ENCODE measurements around the gene TKTL2.

Gene TKTL2, protein sequence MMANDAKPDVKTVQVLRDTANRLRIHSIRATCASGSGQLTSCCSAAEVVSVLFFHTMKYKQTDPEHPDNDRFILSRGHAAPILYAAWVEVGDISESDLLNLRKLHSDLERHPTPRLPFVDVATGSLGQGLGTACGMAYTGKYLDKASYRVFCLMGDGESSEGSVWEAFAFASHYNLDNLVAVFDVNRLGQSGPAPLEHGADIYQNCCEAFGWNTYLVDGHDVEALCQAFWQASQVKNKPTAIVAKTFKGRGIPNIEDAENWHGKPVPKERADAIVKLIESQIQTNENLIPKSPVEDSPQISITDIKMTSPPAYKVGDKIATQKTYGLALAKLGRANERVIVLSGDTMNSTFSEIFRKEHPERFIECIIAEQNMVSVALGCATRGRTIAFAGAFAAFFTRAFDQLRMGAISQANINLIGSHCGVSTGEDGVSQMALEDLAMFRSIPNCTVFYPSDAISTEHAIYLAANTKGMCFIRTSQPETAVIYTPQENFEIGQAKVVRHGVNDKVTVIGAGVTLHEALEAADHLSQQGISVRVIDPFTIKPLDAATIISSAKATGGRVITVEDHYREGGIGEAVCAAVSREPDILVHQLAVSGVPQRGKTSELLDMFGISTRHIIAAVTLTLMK

DNA sequence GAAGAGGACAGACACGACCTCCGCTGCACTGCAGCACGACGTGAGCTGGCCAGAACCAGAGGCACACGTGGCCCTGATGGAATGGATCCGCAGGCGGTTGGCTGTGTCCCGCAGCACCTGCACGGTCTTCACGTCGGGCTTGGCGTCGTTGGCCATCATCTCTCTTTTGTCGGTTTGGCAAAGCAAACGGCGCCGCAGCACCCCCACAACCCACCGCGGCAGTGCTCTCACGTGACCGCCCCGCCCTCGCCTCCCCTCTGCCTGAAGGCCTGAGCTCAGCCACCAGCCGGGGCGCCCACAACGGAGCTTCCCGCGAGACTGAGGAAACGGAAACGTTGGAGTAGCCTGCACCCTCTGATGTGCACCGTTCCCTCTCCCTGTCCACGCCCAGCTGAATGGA lies at the start of gene TKTL2:
Gene TKTL2, minus strand, starts transcription at position 179 of the 400 bp plus-strand sequence. Its CDS starts 20 bp downstream, at position 159.
- DNase-seq = no peak

DNA sequence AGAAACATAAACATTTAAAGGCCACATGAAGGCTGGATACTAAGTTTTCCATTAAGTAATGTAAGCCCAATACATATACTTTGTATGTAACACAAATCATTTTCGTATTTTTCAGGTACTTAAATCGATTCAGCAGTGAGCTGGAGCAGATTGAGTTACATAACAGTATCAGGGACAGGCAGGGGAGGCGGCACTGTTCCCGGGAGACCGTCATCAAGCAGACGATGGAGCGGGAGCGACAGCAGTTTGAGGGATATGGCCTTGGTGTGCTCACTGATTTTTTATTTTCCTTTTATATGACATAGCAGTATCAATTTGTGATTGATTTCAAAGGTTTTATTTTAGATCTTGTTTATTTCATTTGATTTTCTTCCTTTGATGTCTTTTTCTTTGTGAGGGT lies 41.6 kb upstream of the TKTL2 start:
- no peak for DNase-seq

DNA sequence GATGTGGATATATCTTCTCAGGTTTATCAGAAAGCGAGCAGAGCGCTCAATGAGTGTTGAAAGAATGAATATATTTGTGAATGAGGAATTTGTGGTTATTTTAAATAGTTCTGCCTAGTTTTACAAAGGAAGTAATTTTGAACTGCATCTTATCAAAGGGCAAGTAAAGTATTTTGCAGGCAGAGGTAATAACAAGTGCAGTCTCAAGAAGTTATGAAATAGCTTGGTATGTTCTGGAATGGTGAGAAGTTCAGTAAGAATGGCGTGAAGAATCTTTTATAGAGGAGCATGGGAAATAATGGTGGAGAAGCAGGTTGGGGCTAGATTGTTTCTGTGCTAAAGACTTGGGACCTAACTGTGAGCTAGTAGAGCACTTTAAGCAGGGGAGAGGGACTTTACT lies 31.8 kb upstream of the TKTL2 start:
- DNase-seq = no peak

DNA sequence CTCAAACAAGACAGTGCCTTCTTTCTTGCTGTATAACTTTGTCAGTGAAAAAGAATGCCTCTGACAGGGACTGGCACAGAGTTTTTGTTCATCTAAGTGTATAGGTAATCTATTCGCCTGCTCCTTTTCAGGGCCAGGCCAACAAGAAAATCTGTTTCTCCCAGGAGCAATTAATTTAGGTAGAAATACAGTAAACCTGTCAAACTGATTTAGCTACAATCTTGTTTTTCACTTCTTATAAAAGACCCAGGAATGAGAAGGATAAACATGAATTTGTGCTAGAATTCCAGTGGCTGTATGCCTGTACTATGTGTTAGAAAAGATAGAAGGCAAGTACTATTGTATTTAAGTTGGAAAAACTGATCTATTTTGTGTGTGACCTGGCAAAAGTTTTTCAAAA lies 27.0 kb upstream of the TKTL2 start:
- DNase-seq = no peak

DNA sequence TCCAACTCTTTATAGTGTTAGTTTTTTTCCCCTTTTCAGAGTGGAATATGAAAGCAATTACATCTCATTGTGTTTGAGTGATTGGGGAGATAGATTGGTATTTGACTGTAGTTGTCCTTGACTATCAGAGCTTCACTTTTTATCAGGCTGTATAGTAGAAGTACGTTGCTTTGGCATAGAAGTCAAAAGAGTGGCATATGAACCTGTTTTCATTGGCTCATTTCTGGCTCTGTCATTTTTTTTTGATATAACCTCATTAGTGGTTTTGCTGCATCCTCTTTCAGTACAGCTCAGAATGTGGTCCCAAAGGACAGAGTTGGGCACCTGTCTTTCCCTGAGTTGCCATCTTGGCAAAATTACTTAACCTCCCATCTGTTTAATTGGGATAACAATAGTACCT lies 22.3 kb upstream of the TKTL2 start:
- no peak for DNase-seq

DNA sequence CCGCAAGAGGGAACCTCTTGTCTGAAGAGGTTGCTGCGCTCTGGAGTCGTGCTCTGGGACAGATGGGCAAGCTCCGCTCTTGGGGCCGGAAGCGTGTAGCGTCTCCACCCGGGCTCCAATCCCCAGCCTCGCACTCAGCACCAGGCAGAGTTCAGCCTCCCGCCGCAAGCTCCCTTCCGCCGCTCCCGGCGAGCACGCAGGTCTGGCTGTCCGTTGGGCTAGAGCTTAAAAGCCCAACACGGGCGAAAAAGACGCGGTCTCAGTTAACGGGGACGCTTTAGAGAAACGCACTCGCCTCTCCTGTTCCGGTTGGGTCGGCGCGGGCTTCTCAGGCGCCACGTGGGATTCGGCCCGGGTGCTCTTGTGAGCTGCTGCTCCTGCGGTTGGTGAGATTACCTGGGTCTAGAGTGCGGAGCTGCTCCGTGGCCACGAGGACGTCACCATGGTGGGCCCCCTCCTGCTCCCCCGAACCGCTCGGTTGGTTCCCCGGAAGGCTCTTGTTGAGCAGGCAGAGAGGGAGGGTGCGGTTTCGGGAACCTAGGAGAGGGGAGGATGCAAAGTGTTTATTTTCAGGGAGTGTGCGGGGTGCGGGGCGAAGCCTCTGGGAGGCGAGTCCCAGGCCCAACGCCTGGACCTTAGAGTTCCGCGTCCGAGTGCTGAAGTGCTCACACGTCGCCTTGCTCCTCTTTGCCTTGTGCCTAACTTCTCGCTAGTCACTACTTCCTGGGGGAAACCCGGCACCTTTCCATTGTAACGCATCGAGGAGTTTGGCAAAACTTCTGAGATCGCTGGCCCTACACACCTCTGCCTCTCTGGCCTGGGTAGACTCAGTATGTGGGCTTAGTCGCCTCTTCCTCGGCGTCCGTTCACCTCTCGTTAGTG lies 21.0 kb upstream of the TKTL2 start, which contains the start of gene TMA16:
Gene TMA16, plus strand, starts transcription at position 331 of the 882 bp plus-strand sequence. Its CDS starts 112 bp downstream, at position 443.
- DNase-seq = peak; percentile 62 to 76

DNA sequence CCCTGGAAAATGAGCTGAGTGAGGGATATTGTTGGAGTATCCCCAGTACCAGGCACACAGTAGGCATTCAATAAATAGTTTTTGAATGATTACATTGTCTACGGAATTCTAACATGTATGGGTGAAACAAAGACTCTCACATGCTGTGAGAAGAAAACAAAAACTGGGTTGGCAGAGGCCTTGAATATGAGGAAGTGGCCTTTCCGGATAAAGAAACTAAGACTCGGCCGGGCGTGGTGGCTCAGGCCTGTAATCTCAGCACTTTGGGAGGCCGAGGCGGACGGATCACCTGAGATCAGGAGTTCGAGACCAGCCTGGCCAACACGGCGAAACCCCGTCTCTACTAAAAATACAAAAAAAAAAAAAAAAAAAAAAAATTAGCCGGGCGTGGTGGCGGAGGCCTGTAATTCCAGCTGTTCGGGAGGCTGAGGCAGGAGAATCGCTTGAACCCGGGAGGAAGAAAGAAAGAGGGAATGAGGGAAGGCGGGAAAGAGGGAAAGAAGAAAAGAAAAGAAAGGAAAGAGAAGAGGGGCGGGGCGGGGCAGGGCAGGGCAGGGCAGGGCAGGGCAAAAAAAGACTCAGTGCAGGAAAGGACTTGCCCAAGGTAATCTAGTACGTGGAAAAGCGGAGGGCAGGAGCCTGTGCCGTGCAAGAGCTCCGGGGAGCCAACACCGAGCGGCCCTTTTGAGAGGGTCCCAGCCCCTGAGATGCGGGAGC lies 20.2 kb upstream of the TKTL2 start:
- peak in 1 of 2 donors; percentile 6 for DNase-seq

DNA sequence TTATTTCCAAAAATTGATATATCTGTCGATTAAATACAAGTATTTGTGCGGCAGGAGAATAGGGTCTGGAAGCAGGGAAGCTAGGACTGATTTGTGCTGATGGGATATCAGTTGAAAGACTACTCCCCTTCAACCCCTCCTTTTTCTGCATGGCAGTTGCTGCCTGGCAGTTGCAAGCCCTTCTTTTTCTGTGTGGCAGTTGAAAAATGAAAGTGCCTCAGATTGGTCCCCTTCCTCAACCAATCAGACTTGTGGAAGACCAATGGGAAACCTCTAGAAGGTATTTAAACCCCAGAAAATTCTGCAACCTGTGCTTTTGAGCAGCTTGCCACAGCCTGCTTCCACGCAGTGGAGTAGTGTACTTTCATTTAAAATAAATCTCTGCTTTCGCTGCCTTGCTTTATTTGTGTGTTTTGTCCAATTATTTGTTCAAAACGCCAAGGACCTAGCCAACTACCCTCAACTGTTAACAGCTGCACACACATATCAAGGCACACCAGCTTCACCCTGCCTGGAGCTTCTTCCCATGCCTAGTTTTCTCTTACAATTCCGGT lies 19.5 kb upstream of the TKTL2 start:
- DNase-seq = no peak

DNA sequence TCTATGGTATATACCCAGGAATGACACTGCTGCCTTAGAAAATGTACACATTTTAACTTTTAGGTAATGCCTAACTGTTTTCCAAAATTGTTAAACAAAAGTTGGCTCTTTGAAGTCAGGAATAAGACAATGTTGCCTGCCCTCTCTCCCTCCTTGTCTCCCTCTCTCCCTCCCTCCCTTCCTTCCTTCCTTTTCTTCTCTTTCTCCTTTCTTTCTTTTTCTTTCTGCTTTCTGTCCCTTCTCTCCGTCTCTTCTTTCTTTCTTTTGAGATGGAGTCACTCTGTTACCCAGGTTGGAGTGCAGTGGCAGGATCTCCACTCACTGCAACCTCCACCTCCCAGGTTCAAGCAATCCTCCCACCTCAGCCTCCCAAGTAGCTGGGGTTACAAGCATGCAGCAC lies 16.4 kb upstream of the TKTL2 start:
- no peak for DNase-seq

DNA sequence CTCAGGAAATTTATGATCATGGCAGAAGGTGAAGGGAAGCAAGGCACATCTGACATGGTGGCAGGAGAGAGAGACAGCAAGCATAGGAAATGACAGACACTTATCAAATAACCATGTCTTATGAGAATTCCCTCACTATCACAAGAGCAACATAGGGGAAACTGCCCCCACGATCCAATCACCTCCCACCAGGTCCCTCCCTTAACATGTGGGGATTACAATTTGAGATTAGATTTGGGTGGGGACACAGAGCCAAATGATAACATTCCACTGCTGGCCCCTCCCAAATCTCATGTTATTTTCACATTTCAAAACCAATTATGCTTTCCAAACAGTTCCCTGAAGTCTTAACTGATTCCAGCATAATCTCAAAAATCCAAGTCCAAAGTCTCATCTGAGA lies 12.8 kb upstream of the TKTL2 start:
- DNase-seq = no peak

DNA sequence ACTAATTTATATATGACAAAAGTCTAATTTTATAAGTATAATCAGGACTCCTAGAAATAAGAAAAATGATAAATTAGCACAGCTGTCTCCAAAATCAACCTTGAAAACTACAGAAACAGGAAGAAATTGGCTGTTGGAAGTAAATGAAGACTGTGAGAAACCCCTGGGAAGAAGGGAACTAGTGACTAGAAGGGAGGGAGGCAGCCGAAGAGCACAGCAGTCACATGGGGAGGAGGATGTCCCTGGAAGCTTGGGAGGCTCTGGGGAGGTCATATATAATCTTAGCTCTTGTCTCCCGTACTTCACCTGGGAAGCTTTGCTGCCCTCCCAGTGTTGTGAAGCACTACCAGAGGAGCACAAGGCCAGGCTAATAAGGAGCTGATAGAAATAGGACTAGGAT lies 12.0 kb upstream of the TKTL2 start:
- no peak for DNase-seq

DNA sequence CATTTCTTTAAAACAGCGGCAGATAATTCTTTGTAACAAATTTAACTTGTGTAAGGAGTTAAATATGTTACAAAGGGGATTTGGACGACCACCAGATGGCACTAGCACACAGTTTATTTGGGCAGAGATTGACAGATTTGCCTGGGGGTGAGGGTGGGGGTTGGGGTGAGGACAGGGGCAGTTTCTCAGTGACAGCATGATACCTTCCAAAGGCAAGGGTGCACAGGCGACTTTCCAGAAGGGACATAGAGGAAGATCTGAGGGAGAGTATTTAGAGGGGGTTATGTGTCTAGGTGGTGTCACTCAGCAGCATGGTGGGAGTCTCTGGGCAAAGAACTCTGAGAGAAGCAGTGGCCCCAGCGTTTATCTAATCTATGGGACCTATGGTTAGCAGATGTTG lies 11.4 kb upstream of the TKTL2 start:
- peak; percentile 14 to 23 for DNase-seq

DNA sequence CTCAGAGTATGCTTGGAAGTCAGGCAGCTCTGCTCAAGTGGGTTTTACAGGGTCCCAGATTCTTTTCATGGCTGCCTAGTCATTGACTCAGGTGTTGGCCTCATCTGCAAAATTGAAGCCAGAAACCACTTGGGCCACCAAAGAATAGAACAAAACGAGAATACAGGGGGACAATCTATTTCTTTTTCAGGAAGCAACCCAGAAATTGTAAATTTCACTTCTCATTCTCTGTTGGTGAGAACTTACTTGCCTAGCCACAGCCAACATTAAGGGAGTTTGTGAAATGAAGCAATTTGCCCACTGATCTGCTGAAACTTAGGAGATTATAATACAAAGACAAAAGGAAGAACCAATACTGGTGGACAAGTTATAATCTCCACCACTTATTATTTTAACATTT lies 8.6 kb upstream of the TKTL2 start:
- DNase-seq = no peak

DNA sequence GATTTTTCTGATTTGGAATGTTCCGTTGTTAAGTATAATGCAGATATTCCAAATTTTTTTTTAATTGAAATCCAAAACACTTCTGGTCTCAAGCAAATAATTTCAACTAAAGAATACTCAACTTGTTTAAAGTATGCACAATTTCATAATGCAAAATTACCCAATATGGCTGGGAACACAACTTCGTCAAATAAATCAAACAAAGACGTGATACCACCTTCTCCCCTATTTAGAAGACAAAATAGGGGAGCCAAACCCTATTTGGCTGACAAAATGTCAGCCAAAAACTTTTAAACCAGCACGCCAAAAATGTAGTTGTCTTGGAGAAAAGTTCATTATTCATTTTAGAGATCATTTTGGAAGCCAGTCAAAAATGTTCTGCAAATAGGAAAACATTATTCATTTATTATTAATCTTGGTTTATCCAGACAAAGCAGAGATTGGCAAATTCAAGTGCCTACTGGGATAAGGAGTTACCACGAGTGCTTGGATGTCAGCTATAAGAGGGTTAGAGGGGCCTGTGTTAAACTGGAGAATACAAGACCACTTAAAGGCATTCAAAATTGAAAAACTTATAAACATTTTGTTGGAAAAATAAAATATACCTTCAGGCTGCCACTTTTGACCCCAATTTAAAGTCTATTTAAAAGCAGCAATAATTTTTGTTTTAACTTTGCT lies 3.3 kb upstream of the TKTL2 start:
- no peak for DNase-seq

DNA sequence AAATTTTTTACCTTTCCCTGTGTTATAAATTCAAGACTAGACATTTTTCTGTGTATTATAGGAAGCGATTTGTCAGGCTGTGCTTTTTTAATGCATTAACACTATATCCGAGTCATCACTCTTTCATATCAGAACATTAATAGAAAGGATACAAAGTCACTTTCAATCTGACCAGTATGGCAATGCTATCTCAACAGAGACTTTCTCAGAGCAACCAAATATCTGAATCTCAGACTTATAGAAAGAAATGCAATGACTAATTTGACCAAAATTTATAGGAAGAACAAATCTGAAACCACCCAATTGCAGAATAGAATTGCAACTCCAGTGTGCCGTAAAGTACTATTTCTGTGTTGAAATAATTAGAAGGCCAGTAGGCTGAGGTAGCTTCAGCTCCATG lies 473 bp upstream of the TKTL2 start:
- no peak for DNase-seq

DNA sequence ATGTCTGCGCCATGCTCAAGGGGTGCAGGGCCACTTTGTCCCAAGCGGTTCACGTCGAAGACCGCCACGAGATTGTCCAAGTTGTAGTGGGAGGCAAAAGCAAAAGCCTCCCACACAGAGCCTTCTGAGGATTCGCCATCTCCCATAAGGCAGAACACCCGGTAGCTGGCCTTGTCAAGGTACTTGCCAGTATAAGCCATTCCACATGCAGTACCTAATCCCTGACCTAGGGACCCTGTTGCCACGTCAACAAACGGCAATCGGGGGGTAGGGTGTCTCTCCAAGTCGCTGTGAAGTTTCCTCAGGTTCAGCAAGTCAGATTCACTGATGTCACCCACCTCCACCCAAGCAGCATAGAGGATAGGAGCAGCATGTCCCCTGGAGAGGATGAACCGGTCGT lies 424 bp downstream of the TKTL2 start:
- no peak for DNase-seq

DNA sequence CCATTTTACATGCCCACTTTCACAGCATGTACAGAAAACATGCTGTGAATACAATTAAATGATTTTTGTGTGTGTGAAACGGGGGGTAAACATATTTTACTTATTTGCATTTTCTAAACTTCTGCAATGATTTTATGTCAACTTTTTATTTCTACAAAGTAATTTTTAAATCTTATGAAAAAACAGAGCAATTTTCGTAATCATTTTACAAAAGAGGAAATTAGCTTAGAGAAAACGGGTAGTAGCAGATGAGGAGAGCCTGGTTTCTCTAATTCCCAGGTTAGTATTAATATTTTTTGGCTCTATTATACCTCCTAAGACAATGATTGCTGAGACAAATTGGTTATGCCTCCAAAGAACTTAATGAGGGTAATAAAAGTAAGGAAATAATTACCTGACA lies 3.2 kb downstream of the TKTL2 start:
- no peak for DNase-seq

DNA sequence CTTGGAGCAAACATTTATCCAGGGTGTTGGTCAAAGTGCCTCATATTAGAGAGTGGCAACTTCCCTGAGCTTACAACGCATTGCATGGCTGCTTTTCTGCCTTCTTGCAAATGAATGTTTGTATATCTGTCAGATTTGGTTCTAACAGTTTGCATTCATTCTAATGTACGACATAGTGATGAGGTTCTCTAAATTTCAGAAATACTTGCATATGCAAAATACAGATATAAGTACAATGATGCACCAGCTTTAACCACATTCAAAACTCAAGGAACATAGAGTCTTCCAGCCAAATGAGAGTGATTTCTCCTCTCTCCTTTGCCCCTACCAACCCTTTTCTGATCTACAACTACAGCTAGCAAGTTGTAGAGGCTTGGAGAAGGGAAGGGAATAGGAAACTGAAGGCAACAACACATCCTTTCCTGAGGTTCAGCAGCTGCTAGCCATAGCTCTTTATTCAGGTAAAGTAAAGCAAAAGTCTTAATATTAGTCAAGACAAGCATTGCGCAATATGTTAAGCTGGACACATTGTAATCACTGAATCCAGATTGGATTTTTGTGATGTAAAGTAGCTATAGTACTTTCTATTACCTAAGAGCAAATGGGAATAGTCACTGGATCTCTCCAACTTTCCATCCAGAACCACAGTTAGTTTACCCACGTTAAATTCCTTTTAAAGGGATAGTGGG lies 6.3 kb downstream of the TKTL2 start:
- no peak for DNase-seq

DNA sequence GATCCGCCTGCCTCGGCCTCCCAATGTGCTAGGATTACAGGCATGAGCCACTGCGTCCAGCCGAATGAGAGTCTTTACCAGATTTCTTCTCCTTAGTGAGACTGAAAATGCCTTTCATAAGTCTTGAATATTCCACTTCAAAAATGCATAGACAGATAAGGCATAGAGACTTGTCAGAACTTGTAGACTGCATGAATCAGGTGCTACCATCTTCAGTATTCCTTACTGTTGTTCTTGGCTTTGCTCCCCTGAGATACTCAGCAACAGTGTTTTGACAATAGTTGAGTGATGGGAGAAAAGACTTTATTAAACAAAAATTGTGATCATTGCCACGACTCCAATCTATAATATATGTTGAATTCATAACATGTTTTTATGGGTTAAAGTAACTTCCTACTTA lies 11.0 kb downstream of the TKTL2 start:
- DNase-seq = no peak

DNA sequence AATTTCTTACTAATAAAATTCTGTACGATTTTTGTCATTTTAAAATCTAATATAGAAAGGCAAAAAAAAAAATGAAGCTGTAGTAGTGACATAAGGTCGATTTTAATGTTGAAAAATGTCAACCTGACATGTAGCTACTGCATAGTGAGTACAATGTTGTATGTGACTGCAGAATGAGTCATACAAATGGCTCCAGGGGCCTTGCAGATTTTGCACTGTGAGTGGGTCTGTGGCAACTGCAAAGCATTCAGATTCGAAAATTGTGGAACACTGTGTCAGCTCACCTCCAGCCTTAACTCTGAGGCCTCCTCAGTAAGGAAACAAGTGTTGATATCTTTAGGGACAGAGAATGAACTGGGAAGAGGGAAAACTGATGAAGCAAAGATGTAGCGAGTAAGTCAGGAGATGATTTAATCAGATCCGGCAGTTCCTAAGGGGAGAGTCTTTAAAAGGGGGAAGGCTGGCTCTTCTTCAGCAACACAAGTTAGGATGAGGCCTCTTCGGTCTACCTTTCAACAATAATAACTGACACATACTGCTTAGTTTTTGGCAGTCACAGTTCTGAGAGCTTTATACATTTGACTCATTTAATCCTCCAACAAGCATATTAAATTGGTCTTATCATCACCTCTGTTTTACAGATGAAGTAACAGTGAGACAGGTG lies 24.9 kb downstream of the TKTL2 start:
- DNase-seq = no peak

DNA sequence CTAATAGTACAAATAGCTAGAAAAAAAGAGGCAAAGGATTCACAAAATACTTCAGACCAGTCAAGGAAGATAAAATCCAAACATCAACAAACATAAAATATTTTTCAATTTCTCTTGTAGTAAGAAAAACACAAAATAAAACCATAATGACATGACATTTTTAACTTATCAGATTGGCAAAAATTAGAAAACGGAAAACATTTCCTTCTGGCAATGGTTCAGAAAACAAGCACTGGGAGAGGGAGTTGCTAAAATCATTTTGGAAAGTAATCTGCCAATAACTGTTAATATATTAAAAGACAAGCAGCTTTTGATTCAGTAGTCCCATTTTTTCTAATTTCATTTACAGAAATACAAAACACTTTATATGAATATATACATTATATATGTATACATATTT lies 26.1 kb downstream of the TKTL2 start:
- no peak for DNase-seq

Data from hippocampal formation (tissue), 2 donors.